Measurements from ENCODE around the gene EFHD2.
"Not testable (repeated sequence)": the region's sequence is repeated elsewhere in the genome, so short reads cannot be mapped to it uniquely, and the experiment has no call there.

Gene EFHD2, protein sequence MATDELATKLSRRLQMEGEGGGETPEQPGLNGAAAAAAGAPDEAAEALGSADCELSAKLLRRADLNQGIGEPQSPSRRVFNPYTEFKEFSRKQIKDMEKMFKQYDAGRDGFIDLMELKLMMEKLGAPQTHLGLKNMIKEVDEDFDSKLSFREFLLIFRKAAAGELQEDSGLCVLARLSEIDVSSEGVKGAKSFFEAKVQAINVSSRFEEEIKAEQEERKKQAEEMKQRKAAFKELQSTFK

DNA sequence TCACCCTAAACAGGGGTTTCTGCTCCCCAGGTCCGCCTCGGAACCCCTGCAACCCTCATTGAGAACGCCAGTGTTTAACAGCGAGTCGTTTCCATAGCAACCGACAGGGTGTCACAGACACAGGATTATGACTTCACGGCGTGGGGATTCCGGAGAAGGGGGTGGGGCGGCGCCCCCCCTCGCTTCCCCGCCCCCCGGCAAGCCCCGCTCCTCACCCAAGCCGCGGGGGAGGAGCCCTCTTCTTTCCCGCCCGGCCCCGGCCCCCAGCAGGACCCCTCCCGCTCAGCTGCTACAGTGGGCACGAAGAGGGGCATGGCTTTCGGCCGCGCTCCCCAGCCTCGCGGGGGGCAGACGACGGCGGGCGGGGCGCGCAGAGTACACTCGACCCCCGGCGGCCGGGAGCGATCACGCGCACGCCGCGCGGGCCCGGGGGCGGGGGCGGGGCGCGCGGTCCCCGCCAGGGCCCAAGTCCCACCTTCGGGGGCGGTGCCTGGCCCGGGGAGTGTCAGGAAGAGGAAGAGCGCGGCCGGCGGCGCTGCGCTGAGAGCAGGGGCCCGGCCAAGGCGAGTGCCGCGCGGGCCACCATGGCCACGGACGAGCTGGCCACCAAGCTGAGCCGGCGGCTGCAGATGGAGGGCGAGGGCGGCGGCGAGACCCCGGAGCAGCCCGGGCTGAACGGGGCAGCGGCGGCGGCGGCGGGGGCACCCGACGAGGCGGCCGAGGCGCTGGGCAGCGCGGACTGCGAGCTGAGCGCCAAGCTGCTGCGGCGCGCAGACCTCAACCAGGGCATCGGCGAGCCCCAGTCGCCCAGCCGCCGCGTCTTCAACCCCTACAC, at the start of gene EFHD2:
EFHD2 (plus strand) TSS at position 501 of the 835 bp plus-strand sequence; CDS start at position 585, 84 bp downstream.
- peak; percentile 66 to 84 (median 67) for DNase-seq (ENCODE audit: low read depth in 3 of 3)

DNA sequence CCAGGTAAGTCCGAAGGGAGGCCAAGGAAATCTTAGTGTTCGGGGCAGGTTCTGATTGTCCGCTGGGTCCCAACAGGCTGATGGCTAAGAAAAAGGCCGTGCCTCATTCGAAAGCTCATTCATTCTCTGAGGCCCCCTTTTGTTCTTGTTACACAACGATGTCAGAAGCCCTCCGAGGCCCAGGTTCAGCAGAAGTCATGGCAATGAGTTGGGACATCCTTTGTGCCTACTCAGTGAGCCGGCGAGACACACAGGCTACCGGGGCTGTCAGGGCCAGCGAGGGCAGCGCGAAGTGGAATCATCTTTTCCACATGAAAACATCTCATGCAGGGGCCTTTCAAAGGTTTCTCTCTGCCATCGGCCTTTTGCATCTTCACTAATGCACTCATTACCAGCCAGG, 49.0 kb upstream of the EFHD2 start:
- no peak for DNase-seq (ENCODE audit: low read depth in 3 of 3)

DNA sequence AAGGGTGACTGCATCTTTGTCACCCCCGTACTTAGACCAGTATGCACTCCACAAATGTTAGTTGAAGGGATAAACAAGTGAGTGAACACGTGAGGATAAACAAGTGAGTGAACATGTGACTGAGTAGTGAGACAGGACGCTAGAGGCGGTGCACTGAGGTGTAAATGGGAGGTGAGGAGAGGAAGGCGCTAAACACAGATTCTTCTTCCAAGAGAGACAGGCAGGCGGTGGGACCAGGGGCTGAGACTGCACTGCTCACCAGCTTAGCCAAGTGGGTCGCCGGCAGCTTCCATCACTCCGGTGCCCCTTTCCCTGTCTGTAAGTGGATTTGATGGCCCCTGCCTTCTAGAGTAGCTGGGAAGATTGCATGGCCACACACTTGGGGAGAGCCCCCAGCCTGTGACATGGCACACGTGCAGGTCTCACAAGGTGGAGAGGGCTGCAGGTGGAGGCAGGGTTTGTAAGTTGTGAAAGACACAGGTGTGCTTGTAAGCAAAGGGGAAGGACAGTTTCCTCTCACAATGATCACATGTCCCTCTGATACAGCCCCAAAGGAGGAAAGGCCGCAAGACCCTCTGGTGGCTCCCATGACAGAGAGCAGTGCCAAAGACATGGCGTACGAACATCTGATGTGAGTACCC, 47.5 kb upstream of the EFHD2 start:
- no peak for DNase-seq (ENCODE audit: low read depth in 3 of 3)

DNA sequence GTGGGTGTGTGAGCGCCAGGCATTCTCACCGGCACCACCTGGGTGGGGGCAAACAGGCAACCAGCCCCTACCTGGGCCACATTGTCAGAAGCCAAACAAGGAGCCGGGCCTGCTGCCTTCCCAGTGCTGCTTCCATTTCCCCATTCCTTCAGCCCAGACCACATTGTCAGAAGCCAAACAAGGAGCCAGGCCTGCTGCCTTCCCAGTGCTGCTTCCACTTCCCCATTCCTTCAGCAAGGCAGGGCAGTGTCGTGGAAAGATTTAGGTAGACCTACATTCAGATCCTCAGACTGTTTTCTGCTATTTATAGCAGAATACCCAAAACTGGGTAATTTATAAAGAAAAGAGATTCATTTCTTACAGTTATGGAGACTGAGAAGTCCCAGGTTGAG, 47.0 kb upstream of the EFHD2 start:
- DNase-seq (ENCODE audit: low read depth in 3 of 3) = no peak

DNA sequence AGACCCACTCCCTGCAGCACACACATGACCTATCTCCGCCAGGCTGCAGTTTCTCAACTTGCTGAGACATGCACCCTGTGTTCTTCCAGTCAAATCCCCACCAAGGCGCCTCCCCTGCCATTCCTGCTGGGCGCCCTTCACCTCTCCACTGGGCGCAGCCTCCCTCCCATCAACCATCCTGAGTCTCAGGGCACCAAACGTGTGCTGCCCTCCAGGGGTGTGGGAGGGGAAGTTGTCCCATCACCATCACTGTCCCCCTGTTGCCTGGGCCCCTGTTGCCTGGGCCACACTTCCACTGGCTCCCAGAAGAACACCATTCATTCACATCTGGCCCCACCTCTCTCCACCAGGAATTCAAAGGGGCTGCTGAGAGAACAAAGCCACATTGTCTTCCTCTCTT, 44.9 kb upstream of the EFHD2 start:
- DNase-seq (ENCODE audit: low read depth in 3 of 3) = no peak

DNA sequence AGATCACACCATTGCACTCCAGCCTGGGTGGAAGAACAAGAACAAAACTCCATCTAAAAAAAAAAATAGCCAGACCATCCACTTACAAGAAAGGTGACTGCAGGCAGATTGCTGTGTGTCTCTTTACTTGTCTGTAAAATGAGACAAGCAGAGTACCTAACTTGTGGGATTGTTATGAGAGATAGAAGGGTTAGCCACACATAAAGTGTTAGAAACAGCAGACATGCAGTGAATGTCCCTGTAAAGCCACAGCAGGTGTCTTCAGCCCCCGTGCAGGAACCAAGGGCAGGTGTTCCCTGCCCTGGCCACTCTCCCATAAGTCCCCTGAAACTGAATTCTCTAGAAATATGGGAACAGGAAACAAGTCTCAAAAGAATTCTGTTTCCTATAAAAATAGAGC, 40.8 kb upstream of the EFHD2 start:
- DNase-seq (ENCODE audit: low read depth in 3 of 3) = no peak

DNA sequence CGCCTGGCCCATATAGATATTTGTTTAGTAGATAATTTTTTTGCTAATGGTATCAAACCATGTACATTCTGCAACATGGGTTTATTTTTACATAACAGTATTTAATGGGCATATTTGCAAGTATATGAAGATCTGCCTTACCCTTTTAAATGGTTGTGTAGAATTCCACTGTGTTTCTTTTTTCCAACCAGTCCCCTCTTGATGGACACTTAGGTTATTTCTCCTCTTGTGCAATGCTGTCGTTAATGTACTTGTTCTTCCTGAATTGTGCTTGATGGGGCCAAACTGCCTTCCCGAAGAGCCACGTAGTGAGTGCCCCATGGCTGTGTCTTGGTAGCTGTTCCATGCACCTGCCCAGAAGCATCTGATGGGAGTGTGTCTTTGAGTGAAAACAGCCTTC, 39.4 kb upstream of the EFHD2 start:
- DNase-seq (ENCODE audit: low read depth in 3 of 3) = no peak

DNA sequence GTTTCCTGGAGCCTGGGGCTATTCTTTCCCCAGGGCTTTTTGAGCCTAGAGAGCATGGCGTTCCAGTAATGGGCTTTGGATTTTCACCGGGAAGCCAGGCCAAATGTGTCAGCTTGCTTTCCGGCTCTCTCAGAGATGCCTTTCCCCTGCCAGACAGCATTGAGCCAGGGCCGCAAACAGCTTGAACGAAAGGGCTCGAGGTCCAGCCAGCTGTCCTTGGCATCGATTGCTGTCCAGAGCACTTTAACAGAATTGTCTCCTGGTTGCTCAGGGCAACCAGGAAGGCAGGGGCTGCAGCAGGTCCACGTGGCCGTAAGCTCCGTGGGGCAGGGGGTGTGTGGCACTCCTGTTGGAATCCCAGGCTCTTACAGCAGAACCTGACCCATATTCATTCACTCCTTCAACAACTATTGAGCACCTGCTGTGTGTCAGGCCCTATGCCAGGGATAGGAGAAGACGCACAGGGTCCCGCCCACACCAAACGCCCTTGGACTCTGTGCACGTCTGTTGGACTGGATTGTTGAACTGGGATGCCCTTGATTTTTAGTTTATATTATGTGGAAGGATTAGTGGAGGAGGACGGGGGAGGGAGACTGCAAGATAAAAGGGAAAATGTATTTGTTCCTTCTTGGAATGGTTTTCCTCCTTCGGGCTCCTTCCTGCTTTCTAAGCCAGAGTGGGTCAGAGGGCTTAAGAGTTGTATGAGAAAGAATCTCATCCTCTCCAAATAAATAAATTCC, 38.7 kb upstream of the EFHD2 start:
- DNase-seq (ENCODE audit: low read depth in 3 of 3) = no peak

DNA sequence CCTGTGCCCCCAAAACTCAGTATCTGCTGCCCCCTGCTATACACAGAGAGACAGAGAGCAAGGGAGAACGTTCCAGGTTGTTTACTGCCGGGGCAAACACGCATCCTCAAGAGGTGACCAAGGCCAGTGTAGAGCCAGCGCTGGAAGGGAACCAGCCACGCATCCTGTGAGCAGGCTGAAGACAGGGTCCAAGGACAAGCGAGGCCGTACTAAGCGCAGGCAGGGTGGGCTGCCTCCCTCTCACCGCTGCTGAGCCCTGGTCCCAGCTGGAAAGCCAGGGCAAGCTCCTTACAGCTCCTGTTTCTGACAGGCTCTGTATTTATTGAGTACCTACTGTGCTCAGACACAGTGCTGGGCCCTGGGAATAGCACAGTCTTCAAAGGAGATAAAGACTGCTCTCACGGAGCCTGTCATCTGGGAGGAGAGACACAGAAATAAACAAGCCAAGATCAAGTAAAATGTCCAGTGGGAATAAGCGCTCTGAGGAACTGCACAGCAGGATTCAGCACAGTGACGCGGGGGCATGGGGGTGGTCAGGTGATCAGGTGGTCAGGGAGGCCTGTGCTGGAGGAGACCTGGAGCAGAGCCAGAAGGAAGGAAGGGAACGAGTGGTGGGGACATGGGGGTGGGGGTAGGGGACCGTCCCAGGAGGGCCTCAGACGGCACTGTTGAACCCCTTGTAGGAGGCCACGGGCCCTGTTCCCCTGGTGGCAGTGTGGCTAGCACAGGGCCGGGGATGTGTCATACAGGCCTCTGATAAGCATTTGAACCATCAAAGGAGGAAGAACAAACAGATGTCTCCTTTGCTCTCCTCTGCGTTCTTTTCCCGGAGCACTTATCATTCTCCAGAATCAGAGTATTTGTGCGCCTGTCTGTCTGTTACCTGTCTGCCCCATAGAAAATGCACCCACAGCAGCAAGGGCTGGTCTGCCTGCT, 37.8 kb upstream of the EFHD2 start:
- no peak for DNase-seq (ENCODE audit: low read depth in 3 of 3)

DNA sequence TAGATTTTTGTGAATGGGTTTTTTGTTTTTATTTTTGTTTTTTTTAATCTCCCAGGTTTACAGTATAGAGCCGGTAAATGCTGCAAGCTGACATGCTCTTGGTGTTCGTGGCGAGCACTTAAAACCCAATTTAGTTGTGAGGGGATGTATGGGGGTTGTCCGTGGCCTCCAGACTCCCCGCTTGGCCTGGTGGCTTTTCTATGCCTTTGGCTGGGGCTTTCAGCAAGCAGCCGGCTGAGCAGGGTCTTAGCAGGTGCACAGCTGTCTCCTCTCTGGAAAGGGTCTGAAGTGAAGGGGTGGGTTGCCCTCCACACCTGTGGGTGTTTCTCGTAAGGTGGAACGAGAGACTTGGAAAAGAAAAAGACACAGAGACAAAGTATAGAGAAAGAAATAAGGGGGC, 31.0 kb upstream of the EFHD2 start:
- DNase-seq (ENCODE audit: low read depth in 3 of 3) = no peak

DNA sequence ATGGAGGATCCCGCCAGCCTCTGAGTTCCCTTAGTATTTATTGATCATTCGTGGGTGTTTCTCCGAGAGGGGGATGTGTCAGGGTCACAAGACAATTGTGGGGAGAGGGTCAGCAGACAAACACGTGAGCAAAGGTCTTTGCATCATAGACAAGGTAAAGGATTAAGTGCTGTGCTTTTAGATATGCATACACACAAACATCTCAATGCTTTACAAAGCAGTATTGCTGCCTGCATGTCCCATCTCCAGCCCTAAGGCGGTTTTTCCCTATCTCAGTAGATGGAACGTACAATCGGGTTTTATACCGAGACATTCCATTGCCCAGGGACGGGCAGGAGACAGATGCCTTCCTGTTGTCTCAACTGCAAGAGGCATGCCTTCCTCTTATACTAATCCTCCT, 30.5 kb upstream of the EFHD2 start:
- not testable (repeated sequence) for DNase-seq (ENCODE audit: low read depth in 3 of 3)

DNA sequence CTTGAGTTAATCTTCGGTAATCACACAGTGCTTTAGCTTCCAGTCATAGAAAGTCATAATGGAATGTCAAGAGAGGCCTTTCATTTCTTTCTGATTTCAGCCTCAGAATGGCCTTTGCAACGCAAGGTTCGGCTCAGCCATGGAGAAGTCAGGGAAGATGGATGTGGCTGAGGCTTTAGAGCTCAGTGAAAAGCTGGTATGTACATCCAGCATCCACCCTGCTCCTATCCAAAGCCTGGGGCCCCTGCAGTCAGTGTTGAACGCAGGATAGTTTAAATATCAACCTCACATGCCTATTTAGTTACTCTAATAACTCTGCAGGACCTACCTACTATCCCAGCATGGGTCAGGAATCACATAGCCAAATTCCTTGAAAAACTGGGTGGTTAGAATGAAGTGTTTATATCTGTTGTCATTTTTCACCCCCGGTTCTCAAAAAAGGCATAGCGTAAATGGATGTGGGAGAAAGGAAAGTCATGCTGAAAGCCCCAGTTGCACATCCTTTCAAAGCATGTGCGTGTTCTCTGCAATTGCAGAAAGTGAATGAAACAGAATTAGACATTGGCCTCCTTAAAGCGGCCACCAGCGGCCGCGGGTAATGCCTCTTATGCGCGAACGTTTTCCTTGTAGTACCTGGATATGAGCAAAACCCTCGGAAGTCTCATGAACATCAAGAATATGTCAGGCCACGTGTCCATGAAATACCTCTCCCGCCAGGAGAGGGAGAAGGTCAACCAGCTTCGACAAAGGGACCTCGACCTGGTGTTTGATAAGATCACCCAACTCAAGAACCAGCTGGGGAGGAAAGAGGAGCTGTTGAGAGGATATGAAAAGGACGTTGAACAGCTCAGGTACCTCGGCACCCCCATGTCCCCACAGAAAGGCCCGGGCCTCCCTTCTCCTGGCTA, 28.8 kb upstream of the EFHD2 start:
- DNase-seq (ENCODE audit: low read depth in 3 of 3) = no peak

DNA sequence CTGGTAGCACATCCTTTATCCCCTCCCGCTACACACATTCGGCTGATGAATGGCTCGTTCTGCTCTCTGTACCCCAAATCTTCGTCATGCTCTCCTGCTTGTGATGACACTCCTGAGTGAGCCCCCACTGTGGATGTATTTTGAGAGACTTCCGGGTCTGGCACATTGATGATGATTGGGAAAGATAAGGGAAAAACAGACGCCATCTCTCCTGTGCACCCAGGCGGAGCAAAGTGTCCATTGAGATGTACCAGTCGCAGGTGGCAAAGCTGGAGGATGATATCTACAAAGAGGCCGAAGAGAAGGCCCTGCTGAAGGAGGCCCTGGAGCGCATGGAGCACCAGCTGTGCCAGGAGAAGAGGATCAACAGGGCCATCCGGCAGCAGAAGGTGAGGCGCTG, 27.9 kb upstream of the EFHD2 start:
- no peak for DNase-seq (ENCODE audit: low read depth in 3 of 3)

DNA sequence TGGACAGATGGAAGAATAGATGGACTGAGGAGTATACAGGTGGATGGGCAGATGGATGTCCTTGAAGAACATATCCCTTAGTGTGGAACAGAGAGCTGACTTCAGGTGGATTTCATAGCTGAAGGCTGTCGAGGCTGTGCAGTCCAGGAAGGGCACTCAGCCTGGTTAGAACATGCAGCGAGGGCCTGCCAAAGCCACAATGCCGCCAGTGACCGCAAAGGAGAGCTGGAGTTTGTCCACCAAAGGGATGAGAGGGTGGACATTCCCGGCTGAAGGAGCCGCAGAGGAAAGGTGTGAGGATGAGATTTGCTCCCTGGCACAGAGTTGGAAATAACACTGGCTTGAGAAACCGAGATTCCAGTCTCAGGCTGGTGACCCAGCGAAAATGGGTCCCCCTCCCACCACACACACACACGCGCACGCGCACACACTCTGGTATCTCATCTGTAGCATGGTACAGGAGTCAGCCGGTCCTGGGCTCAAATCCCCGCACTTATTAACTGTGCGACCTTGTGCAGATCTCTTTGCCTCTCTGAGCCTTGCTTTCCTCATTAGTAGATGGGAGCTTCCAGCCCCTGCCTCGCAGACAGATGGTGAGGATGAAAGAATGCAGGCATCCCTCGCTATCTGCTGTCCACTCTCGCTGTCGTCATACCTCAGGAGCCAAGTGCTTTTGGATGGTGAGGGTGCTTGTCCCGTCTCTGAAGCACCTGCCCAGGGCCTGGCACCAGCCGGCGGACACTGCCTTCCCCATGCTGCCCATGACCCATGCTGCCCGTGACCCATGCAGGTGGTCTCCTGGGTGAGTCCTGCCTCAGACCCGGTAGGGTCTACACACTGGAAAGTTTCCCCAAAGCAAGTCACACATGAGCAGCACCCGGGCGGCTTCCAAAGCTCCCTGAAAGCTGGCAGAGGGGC, 26.8 kb upstream of the EFHD2 start:
- no peak for DNase-seq (ENCODE audit: low read depth in 3 of 3)

DNA sequence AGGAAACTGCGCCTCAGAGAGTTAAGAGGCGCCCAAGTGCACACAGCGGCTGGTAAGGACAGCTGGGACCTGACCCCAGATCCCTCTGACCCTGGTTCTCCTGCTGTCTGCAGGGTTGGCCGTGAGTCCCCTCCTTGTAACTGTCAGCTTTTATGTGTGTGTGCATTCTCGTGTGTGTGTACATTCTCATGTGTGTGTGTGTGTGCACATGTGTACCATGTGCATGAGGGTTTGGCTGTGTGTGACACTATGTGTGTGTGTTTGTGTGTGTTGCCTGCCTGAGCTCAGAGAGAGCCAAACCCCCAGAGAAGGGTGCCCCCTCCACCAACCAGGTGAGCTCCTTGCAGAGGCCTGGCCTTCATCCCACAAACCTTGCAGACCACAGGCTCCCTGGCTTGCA, 25.9 kb upstream of the EFHD2 start:
- DNase-seq (ENCODE audit: low read depth in 3 of 3) = no peak

DNA sequence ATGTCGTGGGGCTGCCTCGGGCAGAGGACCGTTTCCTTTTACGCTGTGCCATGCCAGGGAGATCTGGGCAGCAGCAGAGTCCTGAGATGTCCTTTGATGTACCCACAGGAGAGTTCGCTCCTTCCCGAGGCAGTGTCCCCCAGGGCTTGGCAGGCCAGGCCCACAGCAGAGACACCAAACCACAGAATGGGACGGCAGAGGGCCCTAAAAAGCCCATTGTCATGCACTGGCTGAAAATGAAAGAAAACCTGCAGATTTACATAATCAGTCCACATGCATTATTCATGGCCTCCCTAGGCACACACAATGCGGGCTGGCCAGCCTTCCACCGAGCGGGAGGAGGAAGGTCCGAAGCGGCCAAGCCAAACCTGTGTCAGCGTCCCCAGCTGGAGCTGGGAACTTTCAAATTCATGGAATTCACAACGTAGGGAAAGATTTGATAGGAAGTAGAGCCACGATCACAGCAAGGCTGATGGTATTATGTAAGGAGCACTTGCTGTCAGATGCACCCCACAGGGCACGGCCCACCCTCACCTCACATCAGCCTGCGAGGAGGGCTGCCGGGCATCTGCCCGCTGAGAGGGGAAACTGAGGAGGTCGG, 25.3 kb upstream of the EFHD2 start:
- no peak for DNase-seq (ENCODE audit: low read depth in 3 of 3)

DNA sequence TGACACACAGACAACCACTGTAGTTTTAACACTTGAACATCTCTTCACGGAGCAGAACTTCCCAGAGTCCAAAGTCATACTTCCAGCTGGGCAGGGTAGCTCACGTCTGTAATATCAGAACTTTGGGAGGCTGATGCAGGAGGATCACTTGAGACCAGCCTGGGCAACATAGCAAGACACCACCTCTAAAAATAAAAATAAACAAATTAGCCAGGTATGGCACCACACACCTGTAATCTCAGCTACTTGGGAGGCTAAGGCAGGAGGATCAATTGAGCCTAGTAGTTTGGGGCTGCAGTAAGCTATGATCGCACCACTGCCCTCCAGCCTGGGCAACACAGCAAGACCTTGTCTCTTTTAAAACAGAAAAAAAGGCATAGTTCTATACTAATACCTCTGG, 24.3 kb upstream of the EFHD2 start:
- DNase-seq (ENCODE audit: low read depth in 3 of 3) = no peak

DNA sequence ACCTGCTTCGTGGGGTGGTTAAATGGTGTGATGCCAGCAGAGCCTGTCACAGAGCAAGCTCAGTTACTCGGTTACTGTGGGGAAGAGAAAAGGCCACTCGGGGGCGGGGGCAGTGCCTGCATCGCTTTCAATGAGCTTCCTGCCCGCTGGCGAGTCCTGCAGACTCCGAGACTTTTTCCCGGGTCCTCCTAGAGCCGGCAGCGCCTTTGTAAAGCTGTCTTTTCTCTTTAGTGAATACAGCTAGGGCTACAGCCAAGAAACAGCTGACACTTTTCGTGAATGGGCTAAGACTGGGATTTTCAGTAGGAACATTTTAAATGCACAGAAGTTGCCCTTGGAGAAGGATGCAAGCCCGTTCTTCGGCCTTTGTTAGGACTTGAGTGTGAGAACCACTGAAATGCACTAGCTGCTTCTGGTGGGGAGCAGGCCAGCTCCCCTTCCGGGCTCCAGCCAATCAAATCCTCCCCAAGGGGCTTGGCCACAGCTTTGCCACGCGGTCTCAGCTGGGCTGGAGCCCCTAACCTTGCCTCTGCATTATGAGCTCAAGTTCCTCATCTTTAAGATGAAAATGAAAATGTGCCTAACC, 23.4 kb upstream of the EFHD2 start:
- no peak for DNase-seq (ENCODE audit: low read depth in 3 of 3)
